ENCODE measurements around the gene CDH13. TPM values are rescaled to one million over a fixed set of nuclear protein-coding genes. Genes with fewer than 3 reads are reported as not detected.

CDH13 gene
- total and polyA plus RNA-seq, 2 of the 8 experiments (the other 6 are each of a cell fraction or from before 2014, with no cell fraction given) = 2.3 to 2.4 TPM

- Histone ChIP-seq H3K4me2 (ENCODE audit: insufficient read depth in 1 of 2, low read depth in 2 of 2, low read length in 2 of 2) (no peak overlapping the region), H2AFZ (ENCODE audit: low read length) (no peak overlapping the region), H3K27ac (ENCODE audit: low read depth, low read length) (no peak overlapping the region), H3K23ac (ENCODE audit: insufficient read length) (no peak overlapping the region), H3K79me2 (ENCODE audit: control insufficient read depth in 1 of 2, insufficient read depth in 2 of 2, low read length in 2 of 2) (no peaks in the 10 kb centered on the region), H4K5ac (ENCODE audit: insufficient read length, low read depth, low read length) (no peak overlapping the region), H4K20me1 (replicated peaks in 1 of 2; ENCODE audit: control insufficient read depth in 1 of 2, insufficient read depth in 2 of 2, low read length in 2 of 2) (peaks cover 0 to 2% of the 10 kb centered on the region in 2 experiments), H2BK5ac (ENCODE audit: low read depth, low read length) (no peak overlapping the region), H2BK12ac (ENCODE audit: low read depth, low read length) (no peak overlapping the region), H4K91ac (replicated peaks; ENCODE audit: insufficient read length, low read length) (no peak overlapping the region), H2BK120ac (replicated peaks; ENCODE audit: low read depth, low read length) (no peak overlapping the region), H3K9me3 (ENCODE audit: insufficient read depth in 2 of 2, low read depth in 1 of 2, low read length in 1 of 2) (no peaks in the 10 kb centered on the region; a peak in 1 of 4 replicates), H3K4ac (replicated peaks; ENCODE audit: insufficient read length, low read depth, low read length) (no peak overlapping the region), H3K23me2 (ENCODE audit: low read depth, low read length) (peaks cover 6% of the 10 kb centered on the region; the same call in 1 of the 2 replicates), H3K18ac (ENCODE audit: extremely low read depth, low read length) (no peak overlapping the region), H4K8ac (ENCODE audit: extremely low read depth, insufficient read depth, low read length) (no peak overlapping the region), H3K4me3 (ENCODE audit: extremely low read depth in 1 of 4, insufficient read depth in 2 of 4, low read depth in 3 of 4, low read length in 4 of 4) (no peak overlapping the region), H3K27me3 (replicated peaks in 1 of 4; ENCODE audit: control insufficient read depth in 3 of 4, extremely low read depth in 1 of 4, insufficient read depth in 3 of 4, low read length in 3 of 4) (no peaks in the 10 kb centered on the region), H2AK5ac (ENCODE audit: low read depth, low read length) (0 out of 2 replicates have a peak overlapping the region, but pooled peaks have one; percentile 26), H3K36me3 (ENCODE audit: control insufficient read depth in 2 of 4, insufficient read depth in 4 of 4, low read length in 3 of 4) (no peaks in the 10 kb centered on the region), H3K56ac (replicated peaks; ENCODE audit: insufficient read length, low read depth, low read length) (peak overlapping the region; percentile 79), H3K14ac (ENCODE audit: insufficient read length) (no peak overlapping the region), H2BK20ac (ENCODE audit: low read length) (no peak overlapping the region), H3K4me1 (replicated peaks in 1 of 4; ENCODE audit: control insufficient read depth in 3 of 4, insufficient read depth in 4 of 4, low read length in 3 of 4) (no peaks in the 10 kb centered on the region), H3K79me1 (ENCODE audit: low read depth, low read length) (no peaks in the 10 kb centered on the region), H2BK15ac (ENCODE audit: low read length) (no peak overlapping the region), H3K9ac (replicated peaks in 1 of 4; ENCODE audit: extremely low read depth in 1 of 4, low read depth in 3 of 4, low read length in 3 of 4) (no peak overlapping the region)
- ChIA-PET CTCF (ENCODE audit: partially characterized antibody) (no interaction called here), POLR2A (ENCODE audit: partially characterized antibody) (no interaction called here)
- WGBS, 2 experiments (ENCODE audit: extremely low coverage in 1 of 2, insufficient coverage in 1 of 2, insufficient read length in 1 of 2, insufficient replicate concordance in 2 of 2, low coverage in 1 of 2, low lambda C conversion rate in 2 of 2, missing lambda C conversion rate in 1 of 2) = 94 to 100% methylated on average over 1 to 4 of the region's 4 CpGs
- no peak for FAIRE-seq
- no peak for DNase-seq (ENCODE audit: low read depth in 1 of 2, low spot score in 2 of 2)
- no peak for TF ChIP-seq SP1 (IDR thresholded peaks at IDR 0.05; ENCODE audit: low read depth, low read length)
- no peak for TF ChIP-seq CHD2 (IDR thresholded peaks at IDR 0.05; ENCODE audit: low read length)
- no peak for TF ChIP-seq ATF2 (IDR thresholded peaks at IDR 0.05; ENCODE audit: low read length)
- no peak for TF ChIP-seq RNF2 (IDR thresholded peaks at IDR 0.05; ENCODE audit: borderline replicate concordance, low read depth, low read length, missing control alignments, poor library complexity, severe bottlenecking)
- no peak for TF ChIP-seq EP300 (IDR thresholded peaks at IDR 0.05; ENCODE audit: borderline replicate concordance in 1 of 2, low read depth in 2 of 2, low read length in 2 of 2)
- no peak for TF ChIP-seq TAF7 (optimal IDR thresholded peaks at IDR 0.05; ENCODE audit: borderline replicate concordance, low read depth, low read length)
- no peak for TF ChIP-seq CTBP2 (IDR thresholded peaks at IDR 0.05; ENCODE audit: borderline replicate concordance, insufficient read depth, insufficient read length, low read length)
- TF ChIP-seq POU5F1 (IDR thresholded peaks at IDR 0.05; ENCODE audit: low read depth, low read length) = no peak
- TF ChIP-seq NRF1 (IDR thresholded peaks at IDR 0.05; ENCODE audit: low read depth, low read length) = no peak
- TF ChIP-seq SAP30 (IDR thresholded peaks at IDR 0.05; ENCODE audit: insufficient read depth, insufficient replicate concordance, low read length) = no peak
- TF ChIP-seq BACH1 (IDR thresholded peaks at IDR 0.05; ENCODE audit: low read length) = no peak
- no peak for TF ChIP-seq EGR1 (IDR thresholded peaks at IDR 0.05; ENCODE audit: borderline replicate concordance, low read depth, low read length)
Measured at GRCh38 chr16:82996814-82997213, 370.0 kb downstream of the CDH13 start.
